Measurements from ENCODE around the gene RASAL1. TPM values are rescaled to one million over a fixed set of nuclear protein-coding genes. Genes with fewer than 3 reads are reported as not detected.

Gene RASAL1
- total RNA-seq, 4 donors from 2014 or later, result not detected

DNA sequence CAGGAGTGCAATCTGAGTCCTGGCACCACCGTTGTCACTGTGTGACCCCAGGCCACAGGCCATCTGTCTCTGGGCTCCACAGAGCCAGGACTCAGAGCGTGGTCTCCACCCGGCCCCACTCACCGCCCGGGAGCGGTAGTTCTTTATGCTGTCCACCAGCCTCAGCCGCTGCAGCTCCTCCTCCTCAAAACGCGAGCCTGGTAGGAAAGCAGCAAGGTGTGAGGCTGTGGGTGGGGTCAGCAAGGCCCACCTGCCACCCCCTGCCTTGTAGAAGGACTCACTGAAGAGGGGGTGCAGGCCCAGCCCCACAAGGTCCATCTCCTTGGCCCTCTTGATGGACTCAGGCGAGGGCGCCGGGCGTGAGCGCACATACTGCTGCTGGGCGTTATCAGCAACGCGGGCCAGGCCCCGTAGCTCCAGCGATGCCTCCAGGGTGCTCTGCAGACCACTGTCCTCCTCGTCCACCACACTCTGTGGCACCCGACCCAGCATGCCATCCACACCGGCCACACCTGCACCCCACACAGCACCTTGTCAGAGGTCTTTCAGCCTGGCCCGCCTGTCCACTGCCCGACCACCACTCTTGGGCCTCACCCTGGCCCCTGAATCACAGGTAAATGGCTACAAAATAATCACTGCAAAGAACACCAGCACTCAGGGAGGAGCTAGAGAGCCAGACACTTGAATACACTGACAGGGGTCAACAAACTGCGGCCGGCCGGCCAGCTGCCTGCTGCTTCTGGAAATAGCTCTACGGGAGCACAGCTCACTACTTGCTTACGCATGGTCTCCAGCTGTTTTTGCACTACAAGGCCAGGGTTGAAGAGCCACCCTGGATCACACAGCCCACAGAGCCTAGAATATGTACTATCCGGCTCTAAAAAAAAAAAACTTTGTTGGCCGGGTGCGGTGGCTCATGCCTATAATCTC is 30.2 kb upstream of the RASAL1 start:
- Histone ChIP-seq H3K27me3 (no peaks in the 10 kb centered on the region), H3K4me1 (no peaks in the 10 kb centered on the region), H3K4me3 (no peak overlapping the region), H3K36me3 (peaks cover 3 to 100% of the 10 kb centered on the region in 2 donors), H3K27ac (no peak overlapping the region), H3K9me3 (no peaks in the 10 kb centered on the region)
- intact Hi-C loops (cut with DNase I; ENCODE audit: low total_unique reads), result no loop called here
- TF ChIP-seq, protein P1, sequence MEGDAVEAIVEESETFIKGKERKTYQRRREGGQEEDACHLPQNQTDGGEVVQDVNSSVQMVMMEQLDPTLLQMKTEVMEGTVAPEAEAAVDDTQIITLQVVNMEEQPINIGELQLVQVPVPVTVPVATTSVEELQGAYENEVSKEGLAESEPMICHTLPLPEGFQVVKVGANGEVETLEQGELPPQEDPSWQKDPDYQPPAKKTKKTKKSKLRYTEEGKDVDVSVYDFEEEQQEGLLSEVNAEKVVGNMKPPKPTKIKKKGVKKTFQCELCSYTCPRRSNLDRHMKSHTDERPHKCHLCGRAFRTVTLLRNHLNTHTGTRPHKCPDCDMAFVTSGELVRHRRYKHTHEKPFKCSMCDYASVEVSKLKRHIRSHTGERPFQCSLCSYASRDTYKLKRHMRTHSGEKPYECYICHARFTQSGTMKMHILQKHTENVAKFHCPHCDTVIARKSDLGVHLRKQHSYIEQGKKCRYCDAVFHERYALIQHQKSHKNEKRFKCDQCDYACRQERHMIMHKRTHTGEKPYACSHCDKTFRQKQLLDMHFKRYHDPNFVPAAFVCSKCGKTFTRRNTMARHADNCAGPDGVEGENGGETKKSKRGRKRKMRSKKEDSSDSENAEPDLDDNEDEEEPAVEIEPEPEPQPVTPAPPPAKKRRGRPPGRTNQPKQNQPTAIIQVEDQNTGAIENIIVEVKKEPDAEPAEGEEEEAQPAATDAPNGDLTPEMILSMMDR (IDR thresholded peaks at IDR 0.05 in 4 of 5, conservative IDR thresholded peaks at IDR 0.05 in 1 of 5), result no peak
- no peak for TF ChIP-seq POLR2A (IDR thresholded peaks at IDR 0.05)
- in situ Hi-C loops (cut with MboI; ENCODE audit: low sequenced_read_pairs in 4 of 4), result no loop called here
- ATAC-seq (no peak), DNase-seq (no peak)

DNA sequence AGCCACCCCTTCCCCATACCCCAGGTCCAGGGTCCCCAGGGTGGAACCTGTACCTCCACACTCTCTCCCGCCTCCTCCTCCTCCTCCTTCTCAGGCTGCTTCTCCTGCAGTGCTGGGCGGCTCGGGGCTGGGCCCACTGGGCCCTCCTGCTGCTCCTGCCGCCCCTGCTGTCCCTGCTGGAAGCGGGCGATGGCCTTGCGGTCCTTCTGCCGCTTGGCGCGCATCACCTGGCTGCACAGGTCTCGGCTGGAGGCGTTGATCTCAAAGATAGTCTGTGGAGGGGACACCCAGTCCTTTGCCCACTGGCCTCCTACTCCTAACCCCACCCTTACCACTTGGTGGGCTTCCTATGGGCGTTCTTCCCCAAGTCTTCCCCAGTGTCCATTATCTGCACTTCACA is 28.5 kb upstream of the RASAL1 start:
- no peaks in the 10 kb centered on the region for H3K9me3 ChIP-seq
- intact Hi-C loops (cut with DNase I; ENCODE audit: low total_unique reads) (no loop called here), in situ Hi-C loops (cut with MboI; ENCODE audit: low sequenced_read_pairs in 4 of 4) (no loop called here)
- peaks cover 2 to 100% of the 10 kb centered on the region in 2 donors for H3K36me3 ChIP-seq
- H3K27ac ChIP-seq, result no peak overlapping the region
- TF ChIP-seq, protein P1 (IDR thresholded peaks at IDR 0.05 in 4 of 5, conservative IDR thresholded peaks at IDR 0.05 in 1 of 5), result no peak
- no peak for TF ChIP-seq POLR2A (IDR thresholded peaks at IDR 0.05)
- DNase-seq (no peak), ATAC-seq (no peak)
- no peaks in the 10 kb centered on the region for H3K27me3 ChIP-seq
- no peak overlapping the region for H3K4me3 ChIP-seq
- no peaks in the 10 kb centered on the region for H3K4me1 ChIP-seq

DNA sequence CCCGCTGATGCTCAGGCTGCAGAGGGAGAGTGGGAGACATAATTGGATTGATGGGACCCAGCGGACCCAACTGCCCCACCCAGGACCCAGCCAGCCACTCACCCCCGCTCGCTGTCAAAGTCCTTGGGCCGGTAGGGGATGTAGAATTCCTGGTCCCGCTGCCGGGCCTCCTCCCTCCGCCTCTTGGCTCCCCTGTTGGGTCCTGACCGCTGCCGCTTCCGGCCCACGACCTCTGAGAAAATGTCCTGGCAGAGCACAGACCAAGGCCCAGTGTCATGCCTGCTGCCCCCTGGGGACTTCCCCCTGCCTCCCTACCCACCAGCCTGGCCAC is 27.4 kb upstream of the RASAL1 start:
- no peaks in the 10 kb centered on the region for H3K4me1 ChIP-seq
- in situ Hi-C loops (cut with MboI; ENCODE audit: low sequenced_read_pairs in 4 of 4), result no loop called here
- TF ChIP-seq, protein P1 (IDR thresholded peaks at IDR 0.05 in 4 of 5, conservative IDR thresholded peaks at IDR 0.05 in 1 of 5), result no peak
- TF ChIP-seq POLR2A (IDR thresholded peaks at IDR 0.05), result no peak
- ATAC-seq (no peak), DNase-seq (no peak)
- no peaks in the 10 kb centered on the region for H3K9me3 ChIP-seq
- peaks cover 0 to 100% of the 10 kb centered on the region in 2 donors for H3K36me3 ChIP-seq
- no peak overlapping the region for H3K4me3 ChIP-seq
- H3K27me3 ChIP-seq, result no peaks in the 10 kb centered on the region
- intact Hi-C loops (cut with DNase I; ENCODE audit: low total_unique reads), result no loop called here
- no peak overlapping the region for H3K27ac ChIP-seq

DNA sequence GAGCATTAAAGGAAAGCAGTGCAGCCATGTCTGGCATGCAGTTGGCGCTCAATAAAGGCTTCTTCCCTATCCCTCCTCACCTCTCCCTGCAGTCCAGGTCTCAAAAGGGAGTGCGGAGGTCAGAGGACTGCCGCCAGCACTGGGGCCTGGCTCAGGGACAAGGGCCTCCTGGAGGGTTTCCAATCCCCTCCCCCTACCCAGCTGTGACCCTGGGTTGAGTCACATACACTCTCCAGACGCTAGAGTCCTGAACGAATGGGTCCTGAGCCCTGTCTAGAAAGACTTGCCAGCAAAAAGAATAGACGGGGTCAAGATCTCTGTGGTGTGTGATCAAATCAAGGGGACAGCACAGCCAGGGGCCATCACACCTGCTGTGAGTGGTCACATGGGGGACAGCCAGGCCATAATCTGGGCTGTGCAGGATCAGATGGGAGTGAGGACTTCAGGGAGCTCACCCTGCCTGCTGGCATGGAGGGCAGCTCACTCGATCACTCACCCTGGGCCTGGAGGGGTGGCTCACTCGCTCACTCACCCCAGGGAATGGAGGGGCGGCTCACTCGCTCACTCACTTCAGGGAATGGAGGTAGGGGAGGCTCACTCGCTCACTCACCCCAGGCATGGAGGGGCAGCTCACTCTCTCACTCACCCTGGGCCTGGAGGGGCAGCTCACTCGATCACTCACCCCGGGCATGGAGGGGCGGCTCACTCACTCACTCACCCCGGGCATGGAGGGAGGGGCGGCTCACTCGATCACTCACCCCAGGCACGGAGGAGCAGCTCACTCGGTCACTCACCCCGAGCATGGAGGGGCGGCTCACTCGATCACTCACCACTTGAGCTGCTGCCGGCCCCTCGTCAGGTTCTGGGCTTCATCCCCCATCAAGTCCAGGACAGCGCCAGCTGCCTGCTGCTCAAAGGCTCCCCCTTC is 26.8 kb upstream of the RASAL1 start:
- peak in 1 of 2 donors; percentile 39 for ATAC-seq
- TF ChIP-seq, protein P1 (IDR thresholded peaks at IDR 0.05 in 4 of 5, conservative IDR thresholded peaks at IDR 0.05 in 1 of 5), result no peak
- TF ChIP-seq POLR2A (IDR thresholded peaks at IDR 0.05), result no peak

More for the DNA sequence above, 26.8 kb upstream of the RASAL1 start:
- intact Hi-C loops (cut with DNase I; ENCODE audit: low total_unique reads) (no loop called here), in situ Hi-C loops (cut with MboI; ENCODE audit: low sequenced_read_pairs in 4 of 4) (no loop called here)
- DNase-seq, result no peak
- Histone ChIP-seq H3K4me3 (no peak overlapping the region), H3K27ac (no peak overlapping the region), H3K36me3 (peaks cover 0 to 100% of the 10 kb centered on the region in 2 donors), H3K9me3 (no peaks in the 10 kb centered on the region), H3K4me1 (no peaks in the 10 kb centered on the region), H3K27me3 (no peaks in the 10 kb centered on the region)
